IMR-90 (cell line): ENCODE results near the gene CD99. TPM values are rescaled to one million over a fixed set of nuclear protein-coding genes. Genes with fewer than 3 reads are reported as not detected.

Experiments
- ATAC-seq: fragments of 200-7000 bp; cut with Tn5 transposase; 2 replicates; pipeline ENCODE4 v1.9.1; 2020; ENCODE audit warnings: low read depth, mild to moderate bottlenecking, moderate library complexity
- BruUV-seq: library from RNA; stranded (reverse); fragments of 400-500 nt; replicated peaks from 2 replicates; lab custom pipeline; 2021; lab: Mats Ljungman, UMichigan
- CTCF ChIA-PET: fragments of 300-600 bp; formaldehyde crosslinking; extraction: SDS; loops from one replicate; lab custom pipeline; 2021; ENCODE audit warnings: antibody characterized with exemption; lab: Yijun Ruan, JAX
- POLR2A ChIA-PET: fragments of 300-600 bp; sonication (Branson Sonifier 250); formaldehyde crosslinking; loops from one replicate; lab custom pipeline; 2022; ENCODE audit warnings: antibody characterized with exemption; ENCODE audit not compliant: unreplicated experiment; lab: Charles Lee
- DNase-seq: peaks from one replicate; pipeline ENCODE4 v3.0.0; 2013
- H2AFZ ChIP-seq: replicated peaks from 2 replicates; pipeline ENCODE3; 2013; ENCODE audit warnings: low read length, mild to moderate bottlenecking; ENCODE audit not compliant: poor library complexity
- H2AK5ac ChIP-seq: 2 replicates; pipeline ENCODE4 v1.6.1; 2013; ENCODE audit warnings: low read depth, low read length, inconsistent platforms
- H2AK9ac ChIP-seq: replicated peaks from 2 replicates; pipeline ENCODE3; 2013; ENCODE audit warnings: mild to moderate bottlenecking, low read depth, low read length, moderate library complexity; ENCODE audit not compliant: poor library complexity
- H2BK120ac ChIP-seq: 2 replicates; pipeline ENCODE4 v1.6.1; 2013; ENCODE audit warnings: low read depth, low read length, inconsistent platforms
- H2BK15ac ChIP-seq: 3 replicates; pipeline ENCODE4 v1.6.1; 2013; ENCODE audit warnings: low read depth, low read length, inconsistent platforms
- H2BK20ac ChIP-seq: 2 replicates; pipeline ENCODE4 v1.6.1; 2013; ENCODE audit warnings: low read depth, mild to moderate bottlenecking, inconsistent platforms, low read length, moderate library complexity
- H2BK5ac ChIP-seq: 2 replicates; pipeline ENCODE4 v1.6.1; 2013; ENCODE audit warnings: mild to moderate bottlenecking, low read depth, low read length, inconsistent platforms; ENCODE audit not compliant: poor library complexity, severe bottlenecking
- H3K14ac ChIP-seq: replicated peaks from 2 replicates; pipeline ENCODE4 v1.6.1; 2013; ENCODE audit warnings: low read depth, low read length, inconsistent platforms
- H3K18ac ChIP-seq: 2 replicates; pipeline ENCODE4 v1.6.1; 2013; ENCODE audit warnings: low read depth, low read length, control low read depth
- H3K23ac ChIP-seq: 2 replicates; pipeline ENCODE4 v1.6.1; 2013; ENCODE audit warnings: low read depth, low read length, inconsistent platforms
- H3K27ac ChIP-seq: 2 replicates; pipeline ENCODE4 v1.5.1; 2013; ENCODE audit warnings: mild to moderate bottlenecking, control low read depth, low read length; ENCODE audit not compliant: insufficient read depth
- H3K27me3 ChIP-seq: 2 replicates; pipeline ENCODE4 v1.6.1; 2013; ENCODE audit warnings: low read length; ENCODE audit not compliant: control insufficient read depth, insufficient read depth
- H3K36me3 ChIP-seq: 2 replicates; pipeline ENCODE4 v1.6.1; 2013; ENCODE audit warnings: low read length, mixed read lengths; ENCODE audit not compliant: control insufficient read depth, insufficient read depth
- H3K4ac ChIP-seq: 2 replicates; pipeline ENCODE4 v1.6.1; 2013; ENCODE audit warnings: low read depth, low read length, inconsistent platforms
- H3K4me1 ChIP-seq: 2 replicates; pipeline ENCODE4 v1.6.1; 2013; ENCODE audit warnings: low read length, mixed read lengths; ENCODE audit not compliant: control insufficient read depth, insufficient read depth
- H3K4me2 ChIP-seq: 2 replicates; pipeline ENCODE4 v1.6.1; 2013; ENCODE audit warnings: low read depth, mild to moderate bottlenecking, control low read depth, low read length, moderate library complexity
- H3K4me3 ChIP-seq: 2 replicates; pipeline ENCODE4 v1.5.1; 2013; ENCODE audit warnings: low read depth, mild to moderate bottlenecking, control low read depth, low read length, moderate library complexity; ENCODE audit not compliant: insufficient read depth
- H3K56ac ChIP-seq: 2 replicates; pipeline ENCODE4 v1.6.1; 2013; ENCODE audit warnings: low read length, inconsistent platforms; ENCODE audit not compliant: insufficient read depth; ENCODE audit errors: extremely low read depth
- H3K79me1 ChIP-seq, 2 experiments: 2 replicates each; pipeline ENCODE4 v1.6.1; 2013; ENCODE audit warnings: low read length in 2 of 2, inconsistent platforms in 1 of 2, low read depth in 1 of 2
- H3K9ac ChIP-seq: 2 replicates; pipeline ENCODE4 v1.6.1; 2013; ENCODE audit warnings: low read depth, low read length, control low read depth
- H3K9me1 ChIP-seq: 2 replicates; pipeline ENCODE4 v1.6.1; 2013; ENCODE audit warnings: low read length, inconsistent platforms; ENCODE audit not compliant: insufficient read depth
- H3K9me3 ChIP-seq: 2 replicates; pipeline ENCODE4 v1.6.1; 2013; ENCODE audit warnings: low read length; ENCODE audit not compliant: control insufficient read depth, insufficient read depth
- H4K20me1 ChIP-seq: 2 replicates; pipeline ENCODE4 v1.6.1; 2013; ENCODE audit warnings: low read length, inconsistent platforms; ENCODE audit not compliant: insufficient read depth
- H4K5ac ChIP-seq: 2 replicates; pipeline ENCODE4 v1.6.1; 2013; ENCODE audit warnings: mild to moderate bottlenecking, low read depth, low read length, control low read depth
- H4K8ac ChIP-seq, 2 experiments: 2 replicates each; pipeline ENCODE4 v1.6.1; 2013; ENCODE audit warnings: low read depth in 2 of 2, low read length in 2 of 2, control low read depth in 1 of 2, inconsistent platforms in 1 of 2
- H4K91ac ChIP-seq: 2 replicates; pipeline ENCODE4 v1.6.1; 2013; ENCODE audit warnings: low read depth, low read length, inconsistent platforms; ENCODE audit not compliant: insufficient read depth
- BHLHE40 ChIP-seq: fragments of 150-350 bp; IDR thresholded peaks from 2 replicates; pipeline ENCODE4 v1.6.1; 2016; ENCODE audit warnings: mild to moderate bottlenecking, low read depth, low read length
- CEBPB ChIP-seq: IDR thresholded peaks from 2 replicates; pipeline ENCODE4 v1.6.1; 2012; ENCODE audit warnings: low read depth, low read length, improper control_type of control experiment
- CHD1 ChIP-seq: IDR thresholded peaks from 2 replicates; pipeline ENCODE4 v1.6.1; 2012; ENCODE audit warnings: low read depth, low read length, improper control_type of control experiment
- FOS ChIP-seq: fragments of 150-350 bp; IDR thresholded peaks from 2 replicates; pipeline ENCODE4 v1.6.1; 2016; ENCODE audit warnings: low read depth, low read length
- MAFK ChIP-seq: IDR thresholded peaks from 2 replicates; pipeline ENCODE4 v1.6.1; 2012; ENCODE audit warnings: low read depth, low read length, improper control_type of control experiment
- RCOR1 ChIP-seq: IDR thresholded peaks from 2 replicates; pipeline ENCODE4 v1.6.1; 2012; ENCODE audit warnings: mild to moderate bottlenecking, low read length, improper control_type of control experiment; ENCODE audit not compliant: insufficient replicate concordance
- RFX5 ChIP-seq: IDR thresholded peaks from 2 replicates; pipeline ENCODE4 v1.8.0; 2012; ENCODE audit warnings: low read depth, mild to moderate bottlenecking, low read length, moderate library complexity
- WGBS, 2 experiments: methylation state at CpG; one replicate each; pipeline versions ENCODE4 v1.1.5 to v1.1.7; 2013; ENCODE audit warnings: missing lambda C conversion rate in 2 of 2; ENCODE audit not compliant: insufficient read length in 1 of 2; ENCODE audit errors: extremely low coverage in 2 of 2; 5-methylcytosine and 5-hydroxymethylcytosine counted together
- dilution Hi-C: fragments of 300-500 bp; cut with HindIII; formaldehyde crosslinking; loops from one replicate; pipeline ENCODE4 v1.14.3; 2018; ENCODE audit warnings: low sequenced_read_pairs; ENCODE audit not compliant: unreplicated experiment
- in situ Hi-C: fragments of 300-500 bp; cut with MboI; formaldehyde crosslinking; loops from 3 replicates; pipeline ENCODE4 v1.14.3; 2019; ENCODE audit warnings: low sequenced_read_pairs, inconsistent platforms, mixed read lengths
- intact Hi-C: fragments of 100-400 bp; cut with micrococcal nuclease; formaldehyde crosslinking; loops from 2 replicates; pipeline ENCODE4 v1.10.0; 2022
- polyA plus RNA-seq, 3 experiments: library from polyadenylated mRNA; depleted of rRNA; stranded (reverse); fragments of >200 nt; gene quantifications; 2 replicates each; pipeline ENCODE4 v1.2.3, GENCODE V29; 2012; ENCODE audit warnings: low replicate concordance in 1 of 3
- total RNA-seq: library from RNA; depleted of rRNA; stranded (reverse); fragments of >200 nt; gene quantifications from 2 replicates; pipeline ENCODE4 v1.2.3, GENCODE V29; 2012
- TF ChIP-seq, protein P1 (sequence below): fragments of 150-350 bp; IDR thresholded peaks from 2 replicates; pipeline ENCODE4 v1.6.1; 2016; ENCODE audit warnings: low read depth, mild to moderate bottlenecking, low read length, moderate library complexity, borderline replicate concordance

CD99 gene
- total and polyA plus RNA-seq, 2 of the 4 experiments (the other 2 are of a cell fraction) = 102 to 369 TPM

DNA sequence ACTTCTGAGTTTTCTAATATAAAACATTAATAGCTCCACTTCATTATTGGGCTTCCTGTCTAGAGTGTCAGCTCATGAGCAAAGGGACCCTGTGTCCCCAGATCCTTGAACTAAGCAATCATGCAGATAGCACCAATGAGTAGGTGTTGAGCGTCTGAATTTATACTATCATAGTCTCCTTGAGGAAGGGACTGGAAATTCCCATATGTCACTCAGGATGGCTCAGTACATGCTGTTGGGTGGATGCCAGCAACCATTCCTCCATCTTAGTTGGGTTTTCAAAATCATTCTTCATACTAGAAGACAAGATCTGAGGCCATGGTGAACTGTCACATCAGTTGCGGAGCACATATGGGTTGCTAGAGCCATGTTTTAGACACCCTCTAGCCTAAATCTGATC, 27.7 kb downstream of the CD99 start:
- Histone ChIP-seq H2AFZ (no peak overlapping the region), H2AK5ac (no peak overlapping the region), H3K4me2 (no peak overlapping the region), H2AK9ac (no peak overlapping the region), H4K91ac (no peak overlapping the region), H3K56ac (no peak overlapping the region), H3K18ac (no peak overlapping the region), H2BK15ac (no peak overlapping the region), H4K8ac (no peak overlapping the region), H2BK120ac (no peak overlapping the region), H3K4ac (no peak overlapping the region), H3K9me1 (peaks cover 3% of the 10 kb centered on the region; the same call in 1 of the 2 replicates), H3K36me3 (peaks cover 53% of the 10 kb centered on the region), H3K4me3 (no peak overlapping the region), H3K27me3 (no peaks in the 10 kb centered on the region), H2BK5ac (no peak overlapping the region), H3K27ac (no peak overlapping the region), H4K5ac (no peak overlapping the region), H3K23ac (no peak overlapping the region), H3K79me1 (peaks cover 11 to 34% of the 10 kb centered on the region in 2 experiments), H2BK20ac (no peak overlapping the region), H3K9ac (no peak overlapping the region), H3K9me3 (no peaks in the 10 kb centered on the region), H3K4me1 (no peaks in the 10 kb centered on the region), H4K20me1 (peaks cover 3% of the 10 kb centered on the region), H3K14ac (no peak overlapping the region)
- intact Hi-C loops (no loop called here), dilution Hi-C loops (no loop called here), in situ Hi-C loops (no loop called here)
- ChIA-PET POLR2A (no interaction called here), CTCF (no interaction called here)
- TF ChIP-seq RCOR1 (no peak), MAFK (no peak), CEBPB (no peak), CHD1 (no peak), BHLHE40 (no peak), RFX5 (no peak), FOS (no peak)
- TF ChIP-seq, protein P1, sequence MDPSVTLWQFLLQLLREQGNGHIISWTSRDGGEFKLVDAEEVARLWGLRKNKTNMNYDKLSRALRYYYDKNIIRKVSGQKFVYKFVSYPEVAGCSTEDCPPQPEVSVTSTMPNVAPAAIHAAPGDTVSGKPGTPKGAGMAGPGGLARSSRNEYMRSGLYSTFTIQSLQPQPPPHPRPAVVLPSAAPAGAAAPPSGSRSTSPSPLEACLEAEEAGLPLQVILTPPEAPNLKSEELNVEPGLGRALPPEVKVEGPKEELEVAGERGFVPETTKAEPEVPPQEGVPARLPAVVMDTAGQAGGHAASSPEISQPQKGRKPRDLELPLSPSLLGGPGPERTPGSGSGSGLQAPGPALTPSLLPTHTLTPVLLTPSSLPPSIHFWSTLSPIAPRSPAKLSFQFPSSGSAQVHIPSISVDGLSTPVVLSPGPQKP = no peak
- DNase-seq (no peak), ATAC-seq (no peak)
- BruUV-seq = no TSS peak
- no CpG with 5 or more reads among the region's 2 CpGs for WGBS, 2 experiments
